Thymus (tissue), 11 donors: ENCODE measurements around the gene PIGR. TPM values are rescaled to one million over a fixed set of nuclear protein-coding genes. Genes with fewer than 3 reads are reported as not detected.

Experiments used
- DNase-seq, 9 donors: peaks; one replicate each; pipeline ENCODE4 v3.0.0-alpha.2; 2013; ENCODE audit warnings: low spot score in 9 of 9, low read depth in 6 of 9, missing footprints in 1 of 9
- H3K27ac ChIP-seq, 2 donors: one replicate each; pipeline ENCODE4 v1.5.1; 2013; ENCODE audit warnings: control low read depth in 1 of 2, low read depth in 1 of 2, low read length in 1 of 2, mild to moderate bottlenecking in 1 of 2, moderate library complexity in 1 of 2
- H3K27me3 ChIP-seq, 2 donors: one replicate each; pipeline ENCODE4 v1.5.1; 2013; ENCODE audit warnings: low read length in 1 of 2; ENCODE audit not compliant: control insufficient read depth in 2 of 2, insufficient read depth in 1 of 2
- H3K36me3 ChIP-seq, 2 donors: one replicate each; pipeline ENCODE4 v1.5.1; 2013; ENCODE audit warnings: low read length in 1 of 2, mild to moderate bottlenecking in 1 of 2, moderate library complexity in 1 of 2; ENCODE audit not compliant: control insufficient read depth in 2 of 2, insufficient read depth in 2 of 2
- H3K4me1 ChIP-seq, 2 donors: one replicate each; pipeline ENCODE4 v1.5.1; 2013; ENCODE audit warnings: low read length in 2 of 2; ENCODE audit not compliant: control insufficient read depth in 2 of 2, insufficient read depth in 2 of 2
- H3K4me3 ChIP-seq, 2 donors: one replicate each; pipeline ENCODE4 v1.5.1; 2013; ENCODE audit warnings: low read length in 2 of 2, control low read depth in 1 of 2, mild to moderate bottlenecking in 1 of 2
- H3K9me3 ChIP-seq, 2 donors: one replicate each; pipeline ENCODE4 v1.5.1; 2013; ENCODE audit warnings: low read length in 1 of 2, mild to moderate bottlenecking in 1 of 2; ENCODE audit not compliant: control insufficient read depth in 2 of 2, insufficient read depth in 1 of 2
- WGBS: extraction: QIAGEN DNeasy Blood & Tissue Kit; methylation state at CpG from one replicate; pipeline ENCODE4 v1.1.7; 2013; 5-methylcytosine and 5-hydroxymethylcytosine counted together
- polyA plus RNA-seq: library from polyadenylated mRNA; stranded (reverse); fragments of 200-250 nt; gene quantifications from one replicate; pipeline ENCODE4 v1.2.3, GENCODE V29; 2013
- total RNA-seq: library from RNA; stranded (reverse); fragments of 120-200 nt; gene quantifications from one replicate; pipeline ENCODE4 v1.2.4, GENCODE V29; 2013
- donor health status: healthy.

The PIGR gene
- total and polyA plus RNA-seq, 2 donors = 0.24 to 1.1 TPM

GRCh38 chr1:206963119-206963712, 16.9 kb upstream of the PIGR start:
- Histone ChIP-seq H3K36me3 (no peaks in the 10 kb centered on the region), H3K27ac (no peak overlapping the region), H3K4me1 (peaks cover 10 to 34% of the 10 kb centered on the region in 2 donors), H3K9me3 (no peaks in the 10 kb centered on the region), H3K27me3 (no peaks in the 10 kb centered on the region), H3K4me3 (no peak overlapping the region)
- whole genome bisulfite sequencing = 97% methylated on average over 5 of the region's 5 CpGs
- no peak for DNase-seq

GRCh38 chr1:206962272-206962671, 16.0 kb upstream of the PIGR start:
- H3K36me3 ChIP-seq = no peaks in the 10 kb centered on the region
- peaks cover 4 to 27% of the 10 kb centered on the region in 2 donors for H3K4me1 ChIP-seq
- 83% methylated on average over 7 of the region's 7 CpGs for WGBS
- DNase-seq = peak in 2 of 9 donors; percentile 24 to 31
- H3K9me3 ChIP-seq = no peaks in the 10 kb centered on the region
- H3K27me3 ChIP-seq = no peaks in the 10 kb centered on the region
- H3K27ac ChIP-seq = no peak overlapping the region
- no peak overlapping the region for H3K4me3 ChIP-seq

- Histone ChIP-seq H3K36me3 (no peaks in the 10 kb centered on the region), H3K4me3 (no peak overlapping the region), H3K4me1 (peaks cover 3 to 21% of the 10 kb centered on the region in 2 donors), H3K27ac (no peak overlapping the region), H3K27me3 (no peaks in the 10 kb centered on the region), H3K9me3 (no peaks in the 10 kb centered on the region)
- 96% methylated on average over 3 of the region's 3 CpGs for WGBS
- no peak for DNase-seq
These were observed 15.4 kb upstream of the PIGR start for GRCh38 chr1:206961668-206962067.

DNA sequence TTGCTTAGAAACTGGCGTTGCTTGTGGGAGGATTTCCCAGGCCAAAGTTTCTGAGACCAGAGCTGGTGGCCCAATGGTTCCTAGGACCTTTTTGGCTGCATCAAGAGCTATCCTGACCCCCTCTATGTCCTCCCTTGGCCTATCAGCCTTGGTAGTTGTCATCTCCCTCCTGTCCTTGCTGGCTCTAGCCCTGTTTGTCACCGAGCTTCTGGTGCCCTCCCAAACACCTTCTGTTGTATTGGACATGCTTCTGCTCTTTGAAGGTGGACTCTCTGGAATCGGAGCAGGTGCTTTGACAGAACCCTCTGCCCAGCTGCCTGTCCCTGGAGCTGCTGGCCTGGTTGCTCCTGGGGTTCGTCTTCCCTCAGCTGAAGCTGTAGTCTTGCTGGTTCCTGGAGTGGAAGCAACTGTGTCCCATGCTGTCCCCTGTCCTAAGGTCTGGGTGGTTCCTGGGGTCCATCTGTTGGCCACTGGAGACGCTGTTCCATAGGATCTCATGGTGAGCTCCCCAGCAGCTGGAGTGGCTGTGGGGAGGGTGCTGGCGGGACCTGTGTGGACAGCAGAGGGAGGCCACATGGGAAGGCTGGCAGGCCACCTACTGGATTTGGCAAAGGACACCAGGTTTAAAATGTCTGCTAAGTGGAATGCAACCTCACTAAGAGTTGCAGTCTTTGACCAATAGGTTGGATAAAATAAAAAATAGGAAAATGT, 14.6 kb upstream of the PIGR start:
- DNase-seq = no peak
- WGBS = 97% methylated on average over 6 of the region's 6 CpGs

GRCh38 chr1:206958144-206958543, 11.9 kb upstream of the PIGR start:
- H3K4me3 ChIP-seq = no peak overlapping the region
- DNase-seq = no peak
- H3K9me3 ChIP-seq = no peaks in the 10 kb centered on the region
- WGBS = 94% methylated on average over 2 of the region's 2 CpGs
- peaks cover 3 to 21% of the 10 kb centered on the region in 2 donors for H3K4me1 ChIP-seq
- no peaks in the 10 kb centered on the region for H3K27me3 ChIP-seq
- no peaks in the 10 kb centered on the region for H3K36me3 ChIP-seq
- no peak overlapping the region for H3K27ac ChIP-seq

More for the DNA sequence above, 14.6 kb upstream of the PIGR start:
- Histone ChIP-seq H3K4me1 (peaks cover 3 to 21% of the 10 kb centered on the region in 2 donors), H3K9me3 (no peaks in the 10 kb centered on the region), H3K4me3 (no peak overlapping the region), H3K27ac (no peak overlapping the region), H3K27me3 (no peaks in the 10 kb centered on the region), H3K36me3 (no peaks in the 10 kb centered on the region)

GRCh38 chr1:206957639-206958038, 11.4 kb upstream of the PIGR start:
- Histone ChIP-seq H3K4me1 (peaks cover 3 to 17% of the 10 kb centered on the region in 2 donors), H3K36me3 (no peaks in the 10 kb centered on the region), H3K9me3 (no peaks in the 10 kb centered on the region), H3K4me3 (no peak overlapping the region), H3K27me3 (no peaks in the 10 kb centered on the region), H3K27ac (no peak overlapping the region)
- DNase-seq = no peak
- WGBS = 96% methylated on average over 5 of the region's 5 CpGs

DNA sequence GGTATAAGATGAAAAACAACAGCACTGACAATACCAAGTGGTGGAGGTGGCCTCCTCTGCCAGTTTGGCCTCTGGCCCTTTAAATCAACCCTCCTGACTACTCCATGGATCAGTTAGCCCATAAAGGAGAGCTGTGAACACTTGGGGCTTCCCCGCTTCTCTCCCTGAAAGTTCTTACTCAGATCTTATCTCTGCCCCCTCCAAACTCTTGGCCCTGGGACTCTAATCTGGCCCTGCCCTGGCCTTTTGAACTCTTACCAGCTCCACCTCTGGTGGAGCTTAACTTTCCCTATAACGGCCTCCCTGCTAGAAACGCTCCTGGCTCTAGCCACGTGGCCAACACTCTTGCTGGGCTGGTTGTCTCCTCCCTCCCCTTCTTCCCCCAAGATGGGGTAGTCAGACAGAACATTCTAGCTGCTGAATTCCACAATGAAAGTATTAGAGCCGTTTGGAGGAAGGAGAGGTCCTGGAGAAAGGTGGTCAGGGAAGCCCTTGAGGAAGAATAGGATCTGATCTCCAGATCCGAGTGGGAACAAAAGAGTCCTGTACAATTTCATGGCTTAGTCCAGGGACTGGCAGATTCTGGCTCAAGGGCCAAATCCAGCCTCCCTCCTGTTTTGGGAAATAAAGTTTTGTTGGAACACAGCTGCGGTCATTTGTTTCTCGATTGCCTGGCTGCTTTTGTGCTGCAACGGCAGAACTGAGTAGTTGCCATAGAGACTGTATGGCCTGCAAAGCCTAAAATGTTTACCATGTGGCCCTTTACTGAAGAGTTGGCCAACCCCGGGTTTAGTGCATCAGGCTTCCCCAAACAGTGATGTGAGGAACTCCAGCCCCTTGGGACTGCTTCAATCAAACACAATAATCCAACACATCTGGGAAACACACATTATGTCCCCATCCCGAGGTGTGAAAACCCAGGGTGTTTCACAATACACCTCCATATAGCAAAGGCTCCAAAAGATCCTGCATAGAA, 9.5 kb upstream of the PIGR start:
- no peak for DNase-seq
- no peaks in the 10 kb centered on the region for H3K27me3 ChIP-seq
- H3K4me3 ChIP-seq = no peak overlapping the region
- no peaks in the 10 kb centered on the region for H3K4me1 ChIP-seq
- no peaks in the 10 kb centered on the region for H3K36me3 ChIP-seq
- no peak overlapping the region for H3K27ac ChIP-seq
- 95% methylated on average over 11 of the region's 11 CpGs for WGBS
- H3K9me3 ChIP-seq = no peaks in the 10 kb centered on the region

DNA sequence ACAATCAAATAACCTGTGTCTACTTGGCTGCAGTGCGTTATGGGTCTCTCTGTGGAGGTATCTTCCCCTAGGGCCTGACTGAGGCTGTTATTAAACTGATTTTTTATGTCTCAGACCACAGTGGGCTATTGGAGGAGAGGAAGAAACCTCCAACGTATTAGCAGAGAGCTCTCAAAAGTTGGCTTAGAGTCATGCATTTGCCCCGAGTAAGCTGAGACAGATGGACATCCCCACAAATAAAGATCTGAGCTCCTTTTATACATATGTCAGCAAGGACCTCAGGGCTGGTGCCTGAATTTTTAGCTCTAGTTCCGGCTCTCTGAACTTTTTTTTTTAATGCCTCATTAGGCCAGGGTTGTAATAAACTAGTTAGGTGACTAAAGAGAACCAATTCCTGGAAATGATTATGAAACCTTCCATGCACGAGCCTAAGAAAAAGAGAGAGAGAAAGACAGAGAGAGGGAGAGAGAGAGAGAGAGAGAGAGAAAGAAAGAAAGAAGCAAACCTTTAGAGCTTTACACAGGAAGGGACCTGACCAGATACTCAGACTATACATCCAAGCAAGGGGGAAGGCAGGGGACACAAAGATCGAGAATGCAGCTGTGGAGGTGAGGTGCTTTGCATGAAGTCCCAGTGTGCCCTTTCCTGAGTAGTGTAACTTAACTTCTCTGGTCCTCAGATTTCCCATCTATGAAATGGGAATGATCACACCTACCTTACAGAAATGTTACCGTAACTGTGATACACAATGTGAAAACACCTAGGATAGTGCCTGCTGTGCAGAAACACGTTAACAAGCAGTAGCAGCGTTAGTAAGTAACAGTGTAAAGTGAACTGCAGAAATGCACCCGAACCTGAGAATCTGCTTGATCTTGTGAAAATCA, 8.4 kb upstream of the PIGR start:
- WGBS = 90% methylated on average over 10 of the region's 10 CpGs
- H3K4me1 ChIP-seq = no peaks in the 10 kb centered on the region

More for the DNA sequence above, 8.4 kb upstream of the PIGR start:
- H3K36me3 ChIP-seq = no peaks in the 10 kb centered on the region
- no peak overlapping the region for H3K4me3 ChIP-seq
- H3K27me3 ChIP-seq = no peaks in the 10 kb centered on the region
- DNase-seq = no peak
- no peaks in the 10 kb centered on the region for H3K9me3 ChIP-seq
- no peak overlapping the region for H3K27ac ChIP-seq
